Mesodermal cell (in vitro differentiated cells): ENCODE results near the gene KIF17.

Experiments
- H3K27ac ChIP-seq: 2 replicates; pipeline ENCODE4 v1.7.0; 2013; ENCODE audit warnings: mild to moderate bottlenecking, low read depth, low read length, moderate library complexity; ENCODE audit not compliant: severe bottlenecking
- H3K36me3 ChIP-seq: 2 replicates; pipeline ENCODE4 v1.7.1; 2013; ENCODE audit warnings: mild to moderate bottlenecking, low read length, moderate library complexity; ENCODE audit not compliant: control insufficient read depth, insufficient read depth
- H3K4me1 ChIP-seq: one replicate; pipeline ENCODE4 v1.7.1; 2013; ENCODE audit warnings: mild to moderate bottlenecking, low read length; ENCODE audit not compliant: insufficient read depth, control insufficient read depth, poor library complexity, severe bottlenecking
- H3K4me3 ChIP-seq: 2 replicates; pipeline ENCODE4 v1.7.0; 2013; ENCODE audit warnings: low read length, control low read depth, mild to moderate bottlenecking; ENCODE audit not compliant: insufficient read depth, poor library complexity, severe bottlenecking; ENCODE audit errors: extremely low read depth
- H3K9me3 ChIP-seq: 2 replicates; pipeline ENCODE4 v1.7.1; 2013; ENCODE audit warnings: mild to moderate bottlenecking, low read length, moderate library complexity; ENCODE audit not compliant: control insufficient read depth
- WGBS, 2 experiments: methylation state at CpG; one replicate each; pipeline ENCODE4 v1.1.5; 2013; ENCODE audit warnings: missing lambda C conversion rate in 2 of 2; ENCODE audit not compliant: insufficient coverage in 2 of 2; 5-methylcytosine and 5-hydroxymethylcytosine counted together

The KIF17 gene

DNA sequence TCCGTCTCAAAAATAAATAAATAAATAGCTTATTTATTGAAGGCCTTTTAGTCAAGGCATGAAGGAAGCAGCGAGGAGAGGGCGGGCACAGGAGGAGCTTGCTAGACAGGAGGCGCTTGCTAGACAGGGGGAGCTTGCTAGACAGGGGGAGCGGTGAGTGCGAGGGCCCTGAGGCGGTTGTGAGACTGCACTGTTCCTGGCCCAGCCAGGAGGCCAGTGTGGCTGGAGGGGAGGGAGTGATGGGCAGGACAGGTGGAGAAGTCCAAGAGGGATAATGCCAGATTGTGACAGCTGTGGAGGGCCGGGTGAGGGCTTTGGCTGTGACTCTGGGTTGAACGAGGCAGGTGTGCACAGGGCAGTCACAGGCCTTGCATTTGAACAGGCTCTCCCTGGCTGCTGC lies 18.2 kb downstream of the KIF17 start:
- H3K4me1 ChIP-seq = peaks cover 21% of the 10 kb centered on the region
- H3K36me3 ChIP-seq = no peaks in the 10 kb centered on the region
- H3K4me3 ChIP-seq = no peak overlapping the region
- H3K9me3 ChIP-seq = no peaks in the 10 kb centered on the region
- 96 to 97% methylated on average over 7 to 8 of the region's 9 CpGs for WGBS, 2 experiments
- H3K27ac ChIP-seq = no peak overlapping the region

DNA sequence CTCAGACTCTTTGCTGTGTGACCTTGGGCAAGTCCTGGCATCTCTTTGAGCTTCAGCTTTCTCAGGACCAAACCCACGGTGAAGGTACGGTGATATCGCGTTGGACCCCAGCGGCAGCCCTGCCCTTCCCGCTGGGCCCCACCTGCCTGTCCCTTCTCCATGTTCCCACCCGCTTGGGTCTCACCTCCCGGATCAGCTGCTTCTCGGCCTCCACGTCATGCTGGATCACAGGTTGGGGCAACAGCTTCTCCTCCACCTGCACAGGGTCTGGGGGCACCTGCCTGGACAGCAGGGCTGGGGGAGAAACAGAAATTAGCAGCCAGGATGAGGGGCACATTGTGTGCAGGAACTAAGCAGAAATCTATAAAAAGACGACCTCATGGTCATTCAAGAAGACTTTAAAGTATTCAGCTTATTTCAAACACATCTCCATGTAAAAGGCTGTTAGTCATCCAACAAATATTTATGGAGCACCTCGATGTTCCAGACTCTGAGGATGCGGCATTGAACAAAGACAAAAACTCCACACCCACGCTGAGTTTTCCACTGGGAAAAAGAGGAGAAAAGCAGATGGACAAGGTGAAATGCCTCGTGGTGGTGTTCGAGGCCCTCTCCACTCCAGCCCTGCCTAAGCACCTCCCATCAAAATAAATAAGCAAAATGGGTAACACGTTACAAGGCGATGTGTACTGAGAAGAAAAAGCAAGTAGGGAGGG lies 19.5 kb downstream of the KIF17 start:
- no peaks in the 10 kb centered on the region for H3K9me3 ChIP-seq
- H3K27ac ChIP-seq = peak overlapping the region; percentile 80
- H3K4me1 ChIP-seq = peaks cover 19% of the 10 kb centered on the region
- H3K36me3 ChIP-seq = no peaks in the 10 kb centered on the region
- WGBS, 2 experiments = 84 to 89% methylated on average over 10 to 16 of the region's 18 CpGs
- no peak overlapping the region for H3K4me3 ChIP-seq

DNA sequence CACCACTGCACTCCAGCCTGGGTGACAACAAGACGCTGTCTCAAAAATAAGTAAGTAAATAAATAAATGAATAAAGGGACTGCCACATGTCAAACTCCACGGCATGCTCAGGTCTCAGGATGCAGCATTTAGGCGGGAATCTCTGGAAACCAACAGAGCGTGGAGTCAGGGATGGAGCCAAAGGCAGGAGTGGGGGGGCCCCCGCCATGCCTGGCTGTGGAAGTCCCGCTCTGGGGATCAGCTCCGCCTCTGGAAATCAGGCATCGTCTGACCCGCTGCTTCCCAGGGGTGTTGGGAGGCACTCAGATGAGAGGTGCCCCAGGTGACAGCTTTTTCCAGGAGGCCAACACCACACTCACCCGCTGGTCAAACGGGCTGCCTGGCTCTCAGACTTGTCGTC lies 20.2 kb downstream of the KIF17 start:
- H3K36me3 ChIP-seq = no peaks in the 10 kb centered on the region
- H3K4me3 ChIP-seq = no peak overlapping the region
- no peaks in the 10 kb centered on the region for H3K9me3 ChIP-seq
- no peak overlapping the region for H3K27ac ChIP-seq
- H3K4me1 ChIP-seq = peaks cover 19% of the 10 kb centered on the region
- WGBS, 2 experiments = 95% methylated on average over 9 to 12 of the region's 12 CpGs

DNA sequence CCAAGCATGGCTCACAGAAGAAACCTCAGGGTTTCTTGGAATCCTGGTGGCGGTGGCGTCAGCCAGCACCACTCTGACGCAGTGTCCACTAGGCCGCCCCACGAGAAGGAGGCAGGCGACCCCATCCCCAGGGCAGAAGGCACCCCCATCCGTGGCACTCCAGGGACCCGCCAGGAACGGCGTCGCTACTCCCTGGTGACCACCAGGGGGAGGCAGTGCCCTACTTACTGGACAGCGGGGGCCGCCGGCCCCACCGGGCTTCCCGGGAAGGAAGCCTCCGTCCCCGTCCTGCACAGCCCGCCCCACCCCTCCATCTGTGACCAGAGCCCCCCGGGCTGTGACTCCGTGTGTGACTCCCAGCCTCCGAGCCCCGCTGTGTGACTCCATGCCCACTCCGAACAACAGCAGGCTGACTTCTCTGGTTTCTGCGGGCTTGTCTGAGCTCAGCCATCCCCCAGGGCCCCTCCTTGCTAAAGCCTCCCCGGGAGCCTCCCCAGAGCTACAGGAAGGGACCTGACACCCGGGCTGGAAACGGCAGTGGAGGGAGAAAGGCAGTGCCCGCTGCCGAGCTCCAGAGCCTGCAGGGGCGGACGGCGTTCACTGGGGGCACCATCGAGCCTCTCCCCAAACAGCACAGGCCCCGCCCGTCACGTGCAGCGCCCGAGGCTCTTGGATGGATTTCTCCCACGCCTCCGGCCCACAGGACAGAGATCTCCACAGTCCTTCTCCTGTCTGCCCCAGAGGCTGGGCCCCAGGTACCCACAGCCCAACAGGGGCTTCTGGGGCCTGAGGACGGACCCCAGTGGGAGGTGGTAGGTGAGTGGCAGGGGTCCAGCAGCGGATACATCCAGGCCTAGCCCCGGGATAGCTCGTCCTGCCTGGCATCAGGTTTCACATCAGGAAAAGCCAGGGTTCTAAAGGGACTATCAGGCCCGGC lies 21.1 kb downstream of the KIF17 start:
- 2 to 6% methylated on average over 22 to 33 of the region's 46 CpGs for WGBS, 2 experiments
- H3K9me3 ChIP-seq = no peaks in the 10 kb centered on the region
- H3K36me3 ChIP-seq = no peaks in the 10 kb centered on the region
- H3K4me3 ChIP-seq = peak overlapping the region; percentile 40
- peak overlapping the region; percentile 93 for H3K27ac ChIP-seq
- H3K4me1 ChIP-seq = peaks cover 19% of the 10 kb centered on the region

DNA sequence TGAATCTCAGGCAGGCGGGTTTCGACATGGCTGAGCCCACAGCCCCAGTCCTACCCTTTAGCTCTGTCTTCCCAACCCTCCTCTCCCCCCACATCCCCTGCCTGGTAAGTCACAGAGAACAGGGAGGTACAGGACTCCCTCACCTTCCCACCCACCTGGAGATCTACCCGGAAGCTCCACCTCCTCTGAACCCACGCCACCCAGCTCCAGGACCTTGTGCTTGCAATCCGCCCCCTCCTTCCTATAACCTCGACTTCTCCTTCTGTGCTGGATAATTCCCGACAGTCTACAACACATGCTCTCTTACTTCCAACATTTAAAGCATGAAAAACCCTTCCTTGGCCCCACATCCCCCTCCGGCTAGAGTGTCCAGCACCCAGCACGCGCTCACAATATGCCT lies 22.3 kb downstream of the KIF17 start:
- no peak overlapping the region for H3K4me3 ChIP-seq
- 89 to 92% methylated on average over 8 to 10 of the region's 10 CpGs for WGBS, 2 experiments
- H3K36me3 ChIP-seq = no peaks in the 10 kb centered on the region
- H3K9me3 ChIP-seq = no peaks in the 10 kb centered on the region
- H3K4me1 ChIP-seq = peaks cover 17% of the 10 kb centered on the region
- H3K27ac ChIP-seq = no peak overlapping the region

DNA sequence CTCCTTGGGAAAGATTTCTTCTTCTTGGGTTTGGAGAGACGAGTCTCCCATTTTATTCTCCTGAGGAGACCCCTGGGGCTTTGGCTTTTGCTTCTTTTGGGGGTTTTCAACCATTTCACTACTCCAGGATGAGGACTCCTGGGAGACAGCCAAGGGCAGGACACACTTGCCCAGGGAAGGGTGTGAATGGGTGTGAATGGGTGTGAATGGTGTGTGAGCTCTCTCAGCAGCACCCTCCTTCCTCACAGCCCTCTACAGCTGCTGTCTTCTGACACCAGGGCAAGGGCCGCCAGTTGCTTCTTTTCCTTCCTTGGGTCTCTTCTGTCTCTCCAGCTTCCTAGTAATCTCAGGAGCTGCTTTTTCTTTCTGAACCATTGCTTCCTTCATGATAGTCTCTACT lies 24.2 kb downstream of the KIF17 start:
- 100% methylated on average over 1 of the region's 2 CpGs; no CpG with 5 or more reads in 1 of the 2 experiments for WGBS, 2 experiments
- Histone ChIP-seq H3K4me1 (peaks cover 9% of the 10 kb centered on the region), H3K4me3 (no peak overlapping the region), H3K27ac (no peak overlapping the region), H3K9me3 (no peaks in the 10 kb centered on the region), H3K36me3 (no peaks in the 10 kb centered on the region)

DNA sequence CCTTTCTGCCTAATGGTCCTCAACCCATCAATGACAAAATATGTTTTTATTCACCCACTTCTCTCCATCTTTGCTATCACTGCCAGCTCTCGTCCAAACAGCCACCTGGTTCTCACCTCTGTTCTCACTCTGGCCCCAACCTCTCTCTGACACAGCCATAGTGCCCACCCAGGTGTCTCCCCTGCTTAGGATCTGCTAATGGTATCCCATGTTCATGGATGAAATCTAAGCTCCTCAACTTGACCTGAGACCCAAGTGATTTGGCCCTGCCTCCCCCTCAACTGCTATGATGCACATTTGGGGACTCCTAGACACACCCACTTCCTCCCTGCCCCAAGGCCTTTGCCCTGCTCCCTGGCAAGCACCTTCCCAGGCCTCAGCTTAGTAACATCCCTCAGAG lies 25.9 kb downstream of the KIF17 start:
- no peak overlapping the region for H3K27ac ChIP-seq
- H3K4me3 ChIP-seq = no peak overlapping the region
- no peaks in the 10 kb centered on the region for H3K4me1 ChIP-seq
- H3K36me3 ChIP-seq = no peaks in the 10 kb centered on the region
- WGBS, 2 experiments = 89 to 90% methylated on average over 1 of the region's 1 CpG
- no peaks in the 10 kb centered on the region for H3K9me3 ChIP-seq

DNA sequence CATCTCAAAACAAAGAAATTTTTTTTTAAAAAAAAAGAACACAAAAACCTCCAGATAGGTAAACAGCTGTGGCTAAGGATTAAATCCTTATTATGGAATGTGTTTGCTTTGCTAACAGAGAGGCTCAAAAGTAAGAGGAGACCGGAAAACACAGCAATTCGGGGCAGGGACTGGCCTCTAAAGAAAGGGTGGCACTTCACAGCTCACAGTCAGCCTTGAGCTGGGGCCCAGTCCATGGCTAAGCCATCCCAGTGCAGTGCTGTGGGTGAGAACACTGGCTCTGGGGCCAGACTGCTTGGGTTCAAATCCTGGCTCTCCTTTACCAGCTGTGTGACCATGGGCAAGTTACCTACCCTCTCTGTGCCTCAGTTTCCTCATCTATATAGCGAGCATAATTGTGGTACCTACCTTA lies 28.2 kb downstream of the KIF17 start:
- Histone ChIP-seq H3K36me3 (no peaks in the 10 kb centered on the region), H3K4me1 (no peaks in the 10 kb centered on the region), H3K27ac (no peak overlapping the region), H3K4me3 (no peak overlapping the region), H3K9me3 (no peaks in the 10 kb centered on the region)
- 95 to 97% methylated on average over 3 of the region's 3 CpGs for WGBS, 2 experiments

DNA sequence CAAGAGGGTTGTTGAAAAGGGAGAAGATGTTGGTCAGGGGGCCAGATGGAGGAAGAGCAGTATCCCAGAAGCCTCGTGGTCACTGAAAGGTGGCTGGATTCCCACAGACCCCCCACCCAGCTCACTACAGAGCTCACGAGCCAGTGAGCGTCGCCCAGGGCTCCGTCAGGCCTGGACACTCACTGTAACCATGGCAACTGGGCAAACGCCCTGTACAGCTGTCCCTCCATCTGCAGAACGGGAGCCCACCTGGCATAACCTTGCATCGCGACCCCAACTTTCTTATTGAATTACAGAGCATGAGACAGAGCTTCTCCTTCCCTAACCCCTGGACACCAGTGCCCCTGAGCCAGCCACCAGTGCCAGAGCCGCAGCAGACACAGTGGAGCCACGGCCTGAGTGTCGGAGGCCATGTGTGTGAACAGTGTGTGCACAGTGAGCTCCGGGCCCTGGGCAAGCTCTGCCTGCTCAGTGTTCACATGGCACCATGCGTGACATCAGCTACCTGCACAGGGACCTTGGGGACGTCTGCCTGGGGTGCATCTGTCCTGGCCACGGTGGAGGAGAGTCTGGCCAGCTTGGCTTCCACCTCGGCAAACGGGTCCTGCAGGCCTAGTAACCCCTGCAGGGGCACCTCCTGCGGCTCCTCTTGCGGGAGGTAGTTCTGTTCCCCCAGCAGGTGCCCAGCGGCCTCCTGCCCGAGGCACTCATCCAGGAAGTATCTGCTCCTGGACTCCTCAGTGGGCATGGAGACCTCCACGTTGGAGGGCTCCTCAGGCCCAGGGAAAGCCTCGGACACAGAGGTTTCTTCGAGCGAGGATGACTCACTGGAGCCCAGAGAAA lies 30.7 kb downstream of the KIF17 start:
- 91 to 94% methylated on average over 22 to 23 of the region's 26 CpGs for WGBS, 2 experiments
- H3K27ac ChIP-seq = no peak overlapping the region
- H3K4me3 ChIP-seq = no peak overlapping the region
- H3K4me1 ChIP-seq = no peaks in the 10 kb centered on the region
- no peaks in the 10 kb centered on the region for H3K36me3 ChIP-seq
- H3K9me3 ChIP-seq = no peaks in the 10 kb centered on the region

DNA sequence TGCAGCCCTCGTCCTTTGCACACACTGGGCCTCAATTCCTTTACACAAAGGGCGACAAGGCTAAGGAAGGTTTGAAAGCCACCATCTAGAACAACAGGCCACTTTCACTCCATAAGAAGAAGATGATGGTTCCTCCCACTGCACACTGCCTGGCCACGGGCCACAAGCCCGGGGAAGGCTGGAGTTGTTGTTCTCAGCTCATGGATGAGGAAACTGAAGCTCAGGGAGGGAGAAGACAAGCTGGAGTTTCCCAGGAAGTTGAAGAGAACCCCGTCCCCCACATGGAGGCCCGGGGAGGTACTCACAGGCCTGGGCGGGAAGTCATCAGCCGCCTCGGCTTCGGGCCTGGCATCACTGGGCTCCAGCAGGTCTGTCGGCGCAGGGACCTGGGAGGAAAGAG lies 32.1 kb downstream of the KIF17 start:
- Histone ChIP-seq H3K9me3 (no peaks in the 10 kb centered on the region), H3K27ac (no peak overlapping the region), H3K4me3 (no peak overlapping the region), H3K4me1 (no peaks in the 10 kb centered on the region), H3K36me3 (no peaks in the 10 kb centered on the region)
- WGBS, 2 experiments = 96 to 100% methylated on average over 3 to 4 of the region's 12 CpGs
